Measurements from ENCODE around the gene IQSEC1. TPM values are rescaled to one million over a fixed set of nuclear protein-coding genes. Genes with fewer than 3 reads are reported as not detected.

Gene IQSEC1
- total and polyA plus RNA-seq, 2 of the 8 experiments (the other 6 are each of a cell fraction or from before 2014, with no cell fraction given), result 6.8 to 28.8 TPM

- H4K5ac ChIP-seq (ENCODE audit: insufficient read length, low read depth, low read length), result no peak overlapping the region
- FAIRE-seq, result no peak
- no peaks in the 10 kb centered on the region; the same call in 1 of the 2 replicates for H3K79me1 ChIP-seq (ENCODE audit: low read depth, low read length)
- no peak overlapping the region for H3K23ac ChIP-seq (ENCODE audit: insufficient read length)
- no peak overlapping the region for H2AFZ ChIP-seq (ENCODE audit: low read length)
- peaks cover 2% of the 10 kb centered on the region in 2 experiments for H4K20me1 ChIP-seq (replicated peaks in 1 of 2; ENCODE audit: control insufficient read depth in 1 of 2, insufficient read depth in 2 of 2, low read length in 2 of 2)
- DNase-seq (ENCODE audit: low read depth in 1 of 2, low spot score in 2 of 2), result no peak
- H3K79me2 ChIP-seq (ENCODE audit: control insufficient read depth in 1 of 2, insufficient read depth in 2 of 2, low read length in 2 of 2), result no peaks in the 10 kb centered on the region
- no peak overlapping the region for H3K27ac ChIP-seq (ENCODE audit: low read depth, low read length)
- H3K14ac ChIP-seq (ENCODE audit: insufficient read length), result no peak overlapping the region
- H3K4me1 ChIP-seq (replicated peaks in 1 of 4; ENCODE audit: control insufficient read depth in 3 of 4, insufficient read depth in 4 of 4, low read length in 3 of 4), result no peaks in the 10 kb centered on the region
- no peaks in the 10 kb centered on the region for H3K9me3 ChIP-seq (ENCODE audit: insufficient read depth in 2 of 2, low read depth in 1 of 2, low read length in 1 of 2)
- peaks cover 6 to 17% (median 9%) of the 10 kb centered on the region in 4 experiments; a peak in 4 of 8 replicates for H3K36me3 ChIP-seq (ENCODE audit: control insufficient read depth in 2 of 4, insufficient read depth in 4 of 4, low read length in 3 of 4)
- peaks cover 1% of the 10 kb centered on the region; the same call in 1 of the 2 replicates for H3K23me2 ChIP-seq (ENCODE audit: low read depth, low read length)
- WGBS, 2 experiments (ENCODE audit: extremely low coverage in 1 of 2, insufficient coverage in 1 of 2, insufficient read length in 1 of 2, insufficient replicate concordance in 2 of 2, low coverage in 1 of 2, low lambda C conversion rate in 2 of 2, missing lambda C conversion rate in 1 of 2), result 94% methylated on average over 7 of the region's 7 CpGs; no CpG with 5 or more reads in 1 of the 2 experiments
- POLR2A ChIA-PET (ENCODE audit: partially characterized antibody), result interaction anchor here (1.2 kb wide), 1 partner anchor 13 kb away, joined by 3 read pairs; no protein-coding TSS in a partner anchor
- H3K27me3 ChIP-seq (replicated peaks in 1 of 4; ENCODE audit: control insufficient read depth in 3 of 4, extremely low read depth in 1 of 4, insufficient read depth in 3 of 4, low read length in 3 of 4), result no peaks in the 10 kb centered on the region
- H2BK12ac ChIP-seq (ENCODE audit: low read depth, low read length), result no peak overlapping the region
- no peak overlapping the region for H3K18ac ChIP-seq (ENCODE audit: extremely low read depth, low read length)
- H2BK15ac ChIP-seq (ENCODE audit: low read length), result no peak overlapping the region
- H4K8ac ChIP-seq (ENCODE audit: extremely low read depth, insufficient read depth, low read length), result no peak overlapping the region
- CTCF ChIA-PET (ENCODE audit: partially characterized antibody), result interaction anchor here (0.8 to 7.6 kb wide), 9 partner anchors 12 to 91 kb away, joined by 3 to 45 read pairs (median 5); no protein-coding TSS in a partner anchor
- H2BK120ac ChIP-seq (replicated peaks; ENCODE audit: low read depth, low read length), result no peak overlapping the region
- no peak overlapping the region for H3K4me3 ChIP-seq (ENCODE audit: extremely low read depth in 1 of 4, insufficient read depth in 2 of 4, low read depth in 3 of 4, low read length in 4 of 4)
- H3K4ac ChIP-seq (replicated peaks; ENCODE audit: insufficient read length, low read depth, low read length), result no peak overlapping the region
- no peak overlapping the region for H4K91ac ChIP-seq (replicated peaks; ENCODE audit: insufficient read length, low read length)
- no peak overlapping the region for H2BK5ac ChIP-seq (ENCODE audit: low read depth, low read length)
- no peak overlapping the region for H2AK5ac ChIP-seq (ENCODE audit: low read depth, low read length)
- H3K9ac ChIP-seq (replicated peaks in 1 of 4; ENCODE audit: extremely low read depth in 1 of 4, low read depth in 3 of 4, low read length in 3 of 4), result no peak overlapping the region
- no peak overlapping the region for H3K56ac ChIP-seq (replicated peaks; ENCODE audit: insufficient read length, low read depth, low read length)
- no peak overlapping the region for H2BK20ac ChIP-seq (ENCODE audit: low read length)
- H3K4me2 ChIP-seq (ENCODE audit: insufficient read depth in 1 of 2, low read depth in 2 of 2, low read length in 2 of 2), result no peak overlapping the region
- no peak for TF ChIP-seq RXRA (IDR thresholded peaks at IDR 0.05; ENCODE audit: insufficient read depth, low read depth, low read length)
- TF ChIP-seq FOSL1 (IDR thresholded peaks at IDR 0.05; ENCODE audit: insufficient read depth, low read depth, low read length), result no peak
- TF ChIP-seq NANOG (IDR thresholded peaks at IDR 0.05; ENCODE audit: insufficient read depth, low read depth, low read length, poor library complexity, severe bottlenecking), result no peak
- no peak for TF ChIP-seq EZH2 (IDR thresholded peaks at IDR 0.05; ENCODE audit: low read depth, low read length, severe bottlenecking)
- TF ChIP-seq RNF2 (IDR thresholded peaks at IDR 0.05; ENCODE audit: borderline replicate concordance, low read depth, low read length, missing control alignments, poor library complexity, severe bottlenecking), result no peak
- TF ChIP-seq E2F6 (IDR thresholded peaks at IDR 0.05), result no peak
- TF ChIP-seq ASH2L (IDR thresholded peaks at IDR 0.05; ENCODE audit: low read length), result no peak
- no peak for TF ChIP-seq HDAC2 (IDR thresholded peaks at IDR 0.05; ENCODE audit: borderline replicate concordance in 1 of 2, low read depth in 2 of 2, low read length in 2 of 2)
- no peak for TF ChIP-seq YY1 (IDR thresholded peaks at IDR 0.05; ENCODE audit: low read depth, low read length)
- no peak for TF ChIP-seq KDM4A (IDR thresholded peaks at IDR 0.05; ENCODE audit: low read depth, low read length, severe bottlenecking)
- no peak for TF ChIP-seq BRCA1 (IDR thresholded peaks at IDR 0.05; ENCODE audit: low read depth, low read length)
- TF ChIP-seq KDM5A (IDR thresholded peaks at IDR 0.05; ENCODE audit: low read length), result no peak
Observed at GRCh38 chr3:12903881-12904280, 169.3 kb downstream of the IQSEC1 start.
